ENCODE results near the gene UBAP2L.
"Not testable (repeated sequence)": the region's sequence is repeated elsewhere in the genome, so short reads cannot be mapped to it uniquely, and the experiment has no call there.

UBAP2L gene

GRCh38 chr1:154276797-154277196, 56.0 kb downstream of the UBAP2L start:
- peaks cover 4% of the 10 kb centered on the region; the same call in 1 of the 2 replicates for H3K36me3 ChIP-seq (ENCODE audit: insufficient read depth, low read length)
- peaks cover 5% of the 10 kb centered on the region for H3K4me1 ChIP-seq (ENCODE audit: control insufficient read depth, insufficient read depth, low read length, unreplicated experiment)
- no peak overlapping the region for H3K4me3 ChIP-seq (ENCODE audit: low read depth, low read length)
- peaks cover 12% of the 10 kb centered on the region for H3K79me2 ChIP-seq (ENCODE audit: control insufficient read depth, insufficient read depth, low read length, unreplicated experiment)
- H3K27ac ChIP-seq (ENCODE audit: low read depth, low read length) = no peak overlapping the region
- H3K27me3 ChIP-seq (ENCODE audit: insufficient read depth, low read length) = no peaks in the 10 kb centered on the region
- H2AFZ ChIP-seq (ENCODE audit: low read length, unreplicated experiment) = no peak overlapping the region

GRCh38 chr1:154287591-154287990, 66.8 kb downstream of the UBAP2L start:
- H3K4me1 ChIP-seq (ENCODE audit: control insufficient read depth, insufficient read depth, low read length, unreplicated experiment); H3K79me2 ChIP-seq (ENCODE audit: control insufficient read depth, insufficient read depth, low read length, unreplicated experiment); H3K27me3 ChIP-seq (ENCODE audit: insufficient read depth, low read length); H3K27ac ChIP-seq (ENCODE audit: low read depth, low read length); H3K36me3 ChIP-seq (ENCODE audit: insufficient read depth, low read length); H3K4me3 ChIP-seq (ENCODE audit: low read depth, low read length); H2AFZ ChIP-seq (ENCODE audit: low read length, unreplicated experiment): not testable (repeated sequence)

GRCh38 chr1:154288661-154289060, 67.9 kb downstream of the UBAP2L start:
- Histone ChIP-seq H3K4me3 (ENCODE audit: low read depth, low read length) (no peak overlapping the region), H3K79me2 (ENCODE audit: control insufficient read depth, insufficient read depth, low read length, unreplicated experiment) (no peaks in the 10 kb centered on the region), H3K4me1 (ENCODE audit: control insufficient read depth, insufficient read depth, low read length, unreplicated experiment) (no peaks in the 10 kb centered on the region), H2AFZ (ENCODE audit: low read length, unreplicated experiment) (no peak overlapping the region), H3K27ac (ENCODE audit: low read depth, low read length) (no peak overlapping the region), H3K36me3 (ENCODE audit: insufficient read depth, low read length) (no peaks in the 10 kb centered on the region), H3K27me3 (ENCODE audit: insufficient read depth, low read length) (no peaks in the 10 kb centered on the region)

- no peak overlapping the region for H2AFZ ChIP-seq (ENCODE audit: low read length, unreplicated experiment)
These were observed 70.2 kb downstream of the UBAP2L start for GRCh38 chr1:154290921-154291320.

GRCh38 chr1:154295408-154296235, 74.9 kb downstream of the UBAP2L start:
- Histone ChIP-seq H3K36me3 (ENCODE audit: insufficient read depth, low read length) (no peaks in the 10 kb centered on the region), H2AFZ (ENCODE audit: low read length, unreplicated experiment) (no peak overlapping the region), H3K4me3 (ENCODE audit: low read depth, low read length) (no peak overlapping the region), H3K27ac (ENCODE audit: low read depth, low read length) (no peak overlapping the region), H3K27me3 (ENCODE audit: insufficient read depth, low read length) (no peaks in the 10 kb centered on the region), H3K4me1 (ENCODE audit: control insufficient read depth, insufficient read depth, low read length, unreplicated experiment) (no peaks in the 10 kb centered on the region), H3K79me2 (ENCODE audit: control insufficient read depth, insufficient read depth, low read length, unreplicated experiment) (no peaks in the 10 kb centered on the region)

More at GRCh38 chr1:154290921-154291320, 70.2 kb downstream of the UBAP2L start:
- no peaks in the 10 kb centered on the region for H3K4me1 ChIP-seq (ENCODE audit: control insufficient read depth, insufficient read depth, low read length, unreplicated experiment)
- no peaks in the 10 kb centered on the region for H3K27me3 ChIP-seq (ENCODE audit: insufficient read depth, low read length)
- no peaks in the 10 kb centered on the region for H3K36me3 ChIP-seq (ENCODE audit: insufficient read depth, low read length)
- H3K4me3 ChIP-seq (ENCODE audit: low read depth, low read length) = no peak overlapping the region
- H3K79me2 ChIP-seq (ENCODE audit: control insufficient read depth, insufficient read depth, low read length, unreplicated experiment) = no peaks in the 10 kb centered on the region
- H3K27ac ChIP-seq (ENCODE audit: low read depth, low read length) = no peak overlapping the region

- Histone ChIP-seq H3K4me3 (ENCODE audit: low read depth, low read length) (no peak overlapping the region), H3K36me3 (ENCODE audit: insufficient read depth, low read length) (no peaks in the 10 kb centered on the region), H3K27ac (ENCODE audit: low read depth, low read length) (no peak overlapping the region), H3K79me2 (ENCODE audit: control insufficient read depth, insufficient read depth, low read length, unreplicated experiment) (no peaks in the 10 kb centered on the region), H3K27me3 (ENCODE audit: insufficient read depth, low read length) (no peaks in the 10 kb centered on the region), H2AFZ (ENCODE audit: low read length, unreplicated experiment) (no peak overlapping the region), H3K4me1 (ENCODE audit: control insufficient read depth, insufficient read depth, low read length, unreplicated experiment) (no peaks in the 10 kb centered on the region)
These were observed 80.8 kb downstream of the UBAP2L start for GRCh38 chr1:154301582-154301981.

- H3K36me3 ChIP-seq (ENCODE audit: insufficient read depth, low read length) = no peaks in the 10 kb centered on the region
- H2AFZ ChIP-seq (ENCODE audit: low read length, unreplicated experiment) = no peak overlapping the region
- no peak overlapping the region for H3K27ac ChIP-seq (ENCODE audit: low read depth, low read length)
- peaks cover 3% of the 10 kb centered on the region for H3K4me1 ChIP-seq (ENCODE audit: control insufficient read depth, insufficient read depth, low read length, unreplicated experiment)
- H3K27me3 ChIP-seq (ENCODE audit: insufficient read depth, low read length) = no peaks in the 10 kb centered on the region
- no peak overlapping the region for H3K4me3 ChIP-seq (ENCODE audit: low read depth, low read length)
- no peaks in the 10 kb centered on the region for H3K79me2 ChIP-seq (ENCODE audit: control insufficient read depth, insufficient read depth, low read length, unreplicated experiment)
These were observed 84.0 kb downstream of the UBAP2L start for GRCh38 chr1:154304664-154305337.

GRCh38 chr1:154306151-154306550, 85.4 kb downstream of the UBAP2L start:
- Histone ChIP-seq H3K4me1 (ENCODE audit: control insufficient read depth, insufficient read depth, low read length, unreplicated experiment) (peaks cover 3% of the 10 kb centered on the region), H3K27me3 (ENCODE audit: insufficient read depth, low read length) (no peaks in the 10 kb centered on the region), H3K27ac (ENCODE audit: low read depth, low read length) (no peak overlapping the region), H3K36me3 (ENCODE audit: insufficient read depth, low read length) (no peaks in the 10 kb centered on the region), H3K4me3 (ENCODE audit: low read depth, low read length) (no peak overlapping the region), H2AFZ (ENCODE audit: low read length, unreplicated experiment) (no peak overlapping the region), H3K79me2 (ENCODE audit: control insufficient read depth, insufficient read depth, low read length, unreplicated experiment) (no peaks in the 10 kb centered on the region)

- not testable (repeated sequence) for H3K4me1 ChIP-seq (ENCODE audit: control insufficient read depth, insufficient read depth, low read length, unreplicated experiment); H3K36me3 ChIP-seq (ENCODE audit: insufficient read depth, low read length); H3K27ac ChIP-seq (ENCODE audit: low read depth, low read length); H2AFZ ChIP-seq (ENCODE audit: low read length, unreplicated experiment); H3K79me2 ChIP-seq (ENCODE audit: control insufficient read depth, insufficient read depth, low read length, unreplicated experiment); H3K4me3 ChIP-seq (ENCODE audit: low read depth, low read length); H3K27me3 ChIP-seq (ENCODE audit: insufficient read depth, low read length)
These were observed 87.0 kb downstream of the UBAP2L start for GRCh38 chr1:154307670-154308270.

GRCh38 chr1:154309136-154309535, 88.4 kb downstream of the UBAP2L start:
- H3K4me3 ChIP-seq (ENCODE audit: low read depth, low read length); H3K36me3 ChIP-seq (ENCODE audit: insufficient read depth, low read length); H3K79me2 ChIP-seq (ENCODE audit: control insufficient read depth, insufficient read depth, low read length, unreplicated experiment); H3K27me3 ChIP-seq (ENCODE audit: insufficient read depth, low read length); H3K4me1 ChIP-seq (ENCODE audit: control insufficient read depth, insufficient read depth, low read length, unreplicated experiment); H3K27ac ChIP-seq (ENCODE audit: low read depth, low read length); H2AFZ ChIP-seq (ENCODE audit: low read length, unreplicated experiment): not testable (repeated sequence)

Measured in ACC112 (cell line).